GM12878 (cell line): Measurements from ENCODE around the gene INF2. TPM values are rescaled to one million over a fixed set of nuclear protein-coding genes. Genes with fewer than 3 reads are reported as not detected.
A peak's percentile ranks its signal among the peaks of the same experiment; 100 is the strongest.

ENCODE experiments used
- CEBPB ChIP-seq, 2 experiments: fragments of 150-350 bp in 1 of 2; IDR thresholded peaks; 2 replicates each; pipeline ENCODE4 v1.6.1; 2012 to 2014; ENCODE audit warnings: low read depth in 2 of 2, low read length in 2 of 2, borderline replicate concordance in 1 of 2, inconsistent platforms in 1 of 2
- IRF3 ChIP-seq: fragments of 450-650 bp; IDR thresholded peaks from 2 replicates; pipeline ENCODE4 v1.6.1; 2014; ENCODE audit warnings: mild to moderate bottlenecking
- JUND ChIP-seq: IDR thresholded peaks from 2 replicates; pipeline ENCODE4 v1.6.1; 2012; ENCODE audit warnings: low read depth, mild to moderate bottlenecking, low read length, improper control_type of control experiment, moderate library complexity
- LARP7 ChIP-seq: fragments of 450-650 bp; IDR thresholded peaks from 2 replicates; pipeline ENCODE4 v1.6.1; 2017; ENCODE audit warnings: mild to moderate bottlenecking
- MEF2B ChIP-seq: fragments of 450-650 bp; IDR thresholded peaks from 2 replicates; pipeline ENCODE4 v1.6.1; 2018; ENCODE audit warnings: mild to moderate bottlenecking, moderate library complexity; ENCODE audit not compliant: partially characterized antibody, poor library complexity, severe bottlenecking
- NFIC ChIP-seq: IDR thresholded peaks from 2 replicates; pipeline ENCODE4 v1.6.1; 2012; ENCODE audit warnings: low read depth, mild to moderate bottlenecking, inconsistent platforms, low read length, moderate library complexity
- NFYA ChIP-seq: IDR thresholded peaks from 2 replicates; pipeline ENCODE4 v1.6.1; 2011; ENCODE audit warnings: low read depth, mild to moderate bottlenecking, low read length, improper control_type of control experiment, borderline replicate concordance
- NKRF ChIP-seq: fragments of 450-650 bp; conservative IDR thresholded peaks from 2 replicates; pipeline ENCODE4 v1.6.1; 2017; ENCODE audit warnings: mild to moderate bottlenecking, moderate library complexity
- NR2C1 ChIP-seq: fragments of 450-650 bp; IDR thresholded peaks from 2 replicates; pipeline ENCODE4 v1.6.1; 2017; ENCODE audit warnings: antibody characterized with exemption, mild to moderate bottlenecking, moderate library complexity
- POLR2AphosphoS2 ChIP-seq: IDR thresholded peaks from 2 replicates; pipeline ENCODE4 v1.6.1; 2011; ENCODE audit warnings: low read depth, mild to moderate bottlenecking, low read length, improper control_type of control experiment, moderate library complexity
- SMAD1 ChIP-seq: fragments of 450-650 bp; IDR thresholded peaks from 2 replicates; pipeline ENCODE4 v1.6.1; 2018; ENCODE audit warnings: mild to moderate bottlenecking, low read depth; ENCODE audit not compliant: partially characterized antibody
- TAF1 ChIP-seq: IDR thresholded peaks from 2 replicates; pipeline ENCODE4 v1.6.1; 2011; ENCODE audit warnings: mild to moderate bottlenecking, low read depth, low read length, borderline replicate concordance
- TCF12 ChIP-seq: IDR thresholded peaks from 2 replicates; pipeline ENCODE4 v1.6.1; 2011; ENCODE audit warnings: low read depth, mild to moderate bottlenecking, low read length
- ZNF24 ChIP-seq: fragments of 450-650 bp; IDR thresholded peaks from 2 replicates; pipeline ENCODE4 v1.6.1; 2017; ENCODE audit warnings: antibody characterized with exemption, mild to moderate bottlenecking
- polyA plus RNA-seq, 11 experiments: library from polyadenylated mRNA; depleted of rRNA in 4 of 11; unstranded in 6 of 11; stranded (reverse) in 5 of 11; fragments of >200 nt; fragmentation: Nextera tagmentation in 4 of 11; fragmentation: Illumina TruSeq in 1 of 11; extraction: Ambion mirVana in 4 of 11; extraction: Trizol in 1 of 11; gene quantifications; 1 replicate in 1 of 11; 2 replicates in 10 of 11; pipeline versions ENCODE4 v1.2.1 to v1.2.3, GENCODE V29; 2011 to 2016; ENCODE audit warnings: inconsistent platforms in 2 of 11, missing spikeins in 2 of 11, low read depth in 1 of 11
- total RNA-seq, 4 experiments: library from RNA; depleted of rRNA in 3 of 4; stranded (reverse); fragments of >200 nt in 3 of 4; fragmentation: Illumina TruSeq in 1 of 4; extraction: Trizol in 1 of 4; gene quantifications; 2 replicates each; pipeline versions ENCODE4 v1.2.1 to v1.2.3, GENCODE V29; 2013 to 2021
- TF ChIP-seq, protein P1 (sequence below): fragments of 450-650 bp; IDR thresholded peaks from 2 replicates; pipeline ENCODE4 v1.6.1; 2017; ENCODE audit warnings: antibody characterized with exemption, mild to moderate bottlenecking, moderate library complexity
- TF ChIP-seq, protein P2 (sequence below): IDR thresholded peaks from 2 replicates; pipeline ENCODE4 v1.6.1; 2012; ENCODE audit warnings: improper control_type of control experiment, low read depth, low read length; ENCODE audit not compliant: insufficient replicate concordance

INF2 gene
- total and polyA plus RNA-seq, 10 of the 15 experiments (the other 5 are each of a cell fraction or from before 2014, with no cell fraction given), result 0.72 to 43.2 (median 8.3) TPM

- TF ChIP-seq NKRF (peak; percentile 93), NR2C1 (no peak; the same call in 1 of the 2 replicates), SMAD1 (no peak), POLR2AphosphoS2 (no peak), JUND (no peak), ZNF24 (no peak), MEF2B (no peak), NFYA (no peak), NFIC (no peak), TAF1 (peak; percentile 58; the same call in 1 of the 2 replicates), LARP7 (peak; percentile 87), IRF3 (peak; percentile 82), CEBPB (IDR thresholded peaks at IDR 0.05; ENCODE audit: borderline replicate concordance in 1 of 2, low read depth in 2 of 2, low read length in 2 of 2) (no peak), TCF12 (0 out of 2 replicates have a peak, but pooled peaks have one; percentile 35)
- TF ChIP-seq, protein P1, sequence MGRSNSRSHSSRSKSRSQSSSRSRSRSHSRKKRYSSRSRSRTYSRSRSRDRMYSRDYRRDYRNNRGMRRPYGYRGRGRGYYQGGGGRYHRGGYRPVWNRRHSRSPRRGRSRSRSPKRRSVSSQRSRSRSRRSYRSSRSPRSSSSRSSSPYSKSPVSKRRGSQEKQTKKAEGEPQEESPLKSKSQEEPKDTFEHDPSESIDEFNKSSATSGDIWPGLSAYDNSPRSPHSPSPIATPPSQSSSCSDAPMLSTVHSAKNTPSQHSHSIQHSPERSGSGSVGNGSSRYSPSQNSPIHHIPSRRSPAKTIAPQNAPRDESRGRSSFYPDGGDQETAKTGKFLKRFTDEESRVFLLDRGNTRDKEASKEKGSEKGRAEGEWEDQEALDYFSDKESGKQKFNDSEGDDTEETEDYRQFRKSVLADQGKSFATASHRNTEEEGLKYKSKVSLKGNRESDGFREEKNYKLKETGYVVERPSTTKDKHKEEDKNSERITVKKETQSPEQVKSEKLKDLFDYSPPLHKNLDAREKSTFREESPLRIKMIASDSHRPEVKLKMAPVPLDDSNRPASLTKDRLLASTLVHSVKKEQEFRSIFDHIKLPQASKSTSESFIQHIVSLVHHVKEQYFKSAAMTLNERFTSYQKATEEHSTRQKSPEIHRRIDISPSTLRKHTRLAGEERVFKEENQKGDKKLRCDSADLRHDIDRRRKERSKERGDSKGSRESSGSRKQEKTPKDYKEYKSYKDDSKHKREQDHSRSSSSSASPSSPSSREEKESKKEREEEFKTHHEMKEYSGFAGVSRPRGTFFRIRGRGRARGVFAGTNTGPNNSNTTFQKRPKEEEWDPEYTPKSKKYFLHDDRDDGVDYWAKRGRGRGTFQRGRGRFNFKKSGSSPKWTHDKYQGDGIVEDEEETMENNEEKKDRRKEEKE, result no peak
- TF ChIP-seq, protein P2, sequence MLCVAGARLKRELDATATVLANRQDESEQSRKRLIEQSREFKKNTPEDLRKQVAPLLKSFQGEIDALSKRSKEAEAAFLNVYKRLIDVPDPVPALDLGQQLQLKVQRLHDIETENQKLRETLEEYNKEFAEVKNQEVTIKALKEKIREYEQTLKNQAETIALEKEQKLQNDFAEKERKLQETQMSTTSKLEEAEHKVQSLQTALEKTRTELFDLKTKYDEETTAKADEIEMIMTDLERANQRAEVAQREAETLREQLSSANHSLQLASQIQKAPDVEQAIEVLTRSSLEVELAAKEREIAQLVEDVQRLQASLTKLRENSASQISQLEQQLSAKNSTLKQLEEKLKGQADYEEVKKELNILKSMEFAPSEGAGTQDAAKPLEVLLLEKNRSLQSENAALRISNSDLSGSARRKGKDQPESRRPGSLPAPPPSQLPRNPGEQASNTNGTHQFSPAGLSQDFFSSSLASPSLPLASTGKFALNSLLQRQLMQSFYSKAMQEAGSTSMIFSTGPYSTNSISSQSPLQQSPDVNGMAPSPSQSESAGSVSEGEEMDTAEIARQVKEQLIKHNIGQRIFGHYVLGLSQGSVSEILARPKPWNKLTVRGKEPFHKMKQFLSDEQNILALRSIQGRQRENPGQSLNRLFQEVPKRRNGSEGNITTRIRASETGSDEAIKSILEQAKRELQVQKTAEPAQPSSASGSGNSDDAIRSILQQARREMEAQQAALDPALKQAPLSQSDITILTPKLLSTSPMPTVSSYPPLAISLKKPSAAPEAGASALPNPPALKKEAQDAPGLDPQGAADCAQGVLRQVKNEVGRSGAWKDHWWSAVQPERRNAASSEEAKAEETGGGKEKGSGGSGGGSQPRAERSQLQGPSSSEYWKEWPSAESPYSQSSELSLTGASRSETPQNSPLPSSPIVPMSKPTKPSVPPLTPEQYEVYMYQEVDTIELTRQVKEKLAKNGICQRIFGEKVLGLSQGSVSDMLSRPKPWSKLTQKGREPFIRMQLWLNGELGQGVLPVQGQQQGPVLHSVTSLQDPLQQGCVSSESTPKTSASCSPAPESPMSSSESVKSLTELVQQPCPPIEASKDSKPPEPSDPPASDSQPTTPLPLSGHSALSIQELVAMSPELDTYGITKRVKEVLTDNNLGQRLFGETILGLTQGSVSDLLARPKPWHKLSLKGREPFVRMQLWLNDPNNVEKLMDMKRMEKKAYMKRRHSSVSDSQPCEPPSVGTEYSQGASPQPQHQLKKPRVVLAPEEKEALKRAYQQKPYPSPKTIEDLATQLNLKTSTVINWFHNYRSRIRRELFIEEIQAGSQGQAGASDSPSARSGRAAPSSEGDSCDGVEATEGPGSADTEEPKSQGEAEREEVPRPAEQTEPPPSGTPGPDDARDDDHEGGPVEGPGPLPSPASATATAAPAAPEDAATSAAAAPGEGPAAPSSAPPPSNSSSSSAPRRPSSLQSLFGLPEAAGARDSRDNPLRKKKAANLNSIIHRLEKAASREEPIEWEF, result no peak
Observed at GRCh38 chr14:104752735-104753527, 63.5 kb downstream of the INF2 start, which contains the start of gene SIVA1 (continued).
